K562 (cell line): ENCODE results near the gene SOCS6. TPM values are rescaled to one million over a fixed set of nuclear protein-coding genes. Genes with fewer than 3 reads are reported as not detected.

ENCODE experiments used
- ATAC-seq: fragments of 200-7000 bp; cut with Tn5 transposase; 3 replicates; pipeline ENCODE4 v1.9.1; 2020; ENCODE audit warnings: moderate library complexity
- BruUV-seq: library from RNA; stranded (reverse); fragments of 400-500 nt; replicated peaks from 2 replicates; lab custom pipeline; 2021; lab: Mats Ljungman, UMichigan
- CTCF ChIA-PET: fragments of 300-600 bp; formaldehyde crosslinking; extraction: SDS; loops from one replicate; lab custom pipeline; 2021; ENCODE audit warnings: low intra/inter-chr PET ratio; lab: Yijun Ruan, JAX
- POLR2A ChIA-PET: fragments of 300-600, 350-650 bp; sonication (Branson Sonifier 250); formaldehyde crosslinking; extraction: SDS; loops from one replicate; lab custom pipeline; 2021; ENCODE audit warnings: antibody characterized with exemption, inconsistent platforms; lab: Yijun Ruan, JAX
- DNase-seq, 4 experiments: peaks; one replicate each; pipeline versions ENCODE4 v3.0.0 to v3.0.0-alpha.2; 2011 to 2018; ENCODE audit warnings: low spot score in 3 of 4, mixed read lengths in 3 of 4; ENCODE audit errors: extremely low read depth in 1 of 4
- FAIRE-seq: peaks from 2 replicates; lab custom pipeline; 2011; peaks lifted over from hg19 to GRCh38; lab: Jason Lieb, UNC
- H2AFZ ChIP-seq: 2 replicates; pipeline ENCODE4 v1.6.0; 2011; ENCODE audit warnings: low read depth, low read length, control low read depth, inconsistent platforms
- H3K27ac ChIP-seq: fragments of 200-600 bp; 3 replicates; pipeline ENCODE4 v1.8.0; 2011; ENCODE audit warnings: low read depth, mild to moderate bottlenecking, control low read depth, inconsistent platforms, low read length, moderate library complexity, mixed read lengths; ENCODE audit errors: extremely low read depth
- H3K27me3 ChIP-seq, 2 experiments: fragments of 300-600 bp in 1 of 2; 2 replicates in 1 of 2; 3 replicates in 1 of 2; pipeline versions ENCODE4 v1.6.0 to v1.8.0; 2011; ENCODE audit warnings: inconsistent platforms in 2 of 2, low read length in 2 of 2, mild to moderate bottlenecking in 1 of 2, mixed read lengths in 1 of 2, moderate library complexity in 1 of 2; ENCODE audit not compliant: control insufficient read depth in 2 of 2, insufficient read depth in 2 of 2
- H3K36me3 ChIP-seq: fragments of 300-600 bp; 3 replicates; pipeline ENCODE4 v1.8.0; 2011; ENCODE audit warnings: mild to moderate bottlenecking, low read length, inconsistent platforms; ENCODE audit not compliant: control insufficient read depth, insufficient read depth
- H3K4me1 ChIP-seq, 2 experiments: fragments of 200-600 bp in 1 of 2; replicated peaks in 1 of 2; 2 replicates in 1 of 2; 3 replicates in 1 of 2; pipeline versions ENCODE4 v1.5.1 to v1.8.0; 2011; ENCODE audit warnings: inconsistent platforms in 2 of 2, low read length in 2 of 2, mild to moderate bottlenecking in 1 of 2, mixed read lengths in 1 of 2, moderate library complexity in 1 of 2; ENCODE audit not compliant: control insufficient read depth in 2 of 2, insufficient read depth in 2 of 2
- H3K4me2 ChIP-seq: 2 replicates; pipeline ENCODE4 v1.6.1; 2011; ENCODE audit warnings: low read length, control low read depth, inconsistent platforms, mixed read lengths; ENCODE audit not compliant: insufficient read depth
- H3K4me3 ChIP-seq: fragments of 200-600 bp; sonication (generic), shearing (Covaris generic); 2 replicates; pipeline ENCODE4 v1.5.1; 2016; ENCODE audit warnings: control low read depth, inconsistent platforms
- H3K79me2 ChIP-seq: fragments of 200-600 bp; 3 replicates; pipeline ENCODE4 v1.8.0; 2011; ENCODE audit warnings: low read length, inconsistent platforms; ENCODE audit not compliant: control insufficient read depth, insufficient read depth
- H3K9ac ChIP-seq, 2 experiments: 2 replicates each; pipeline versions ENCODE4 v1.6.0 to v1.6.1; 2011; ENCODE audit warnings: low read depth in 2 of 2, low read length in 2 of 2, control low read depth in 1 of 2, inconsistent platforms in 1 of 2, mild to moderate bottlenecking in 1 of 2, mixed read lengths in 1 of 2; ENCODE audit not compliant: insufficient read depth in 1 of 2
- H3K9me1 ChIP-seq: one replicate; pipeline ENCODE4 v1.6.0; 2011; ENCODE audit warnings: inconsistent platforms, mild to moderate bottlenecking, low read length, moderate library complexity; ENCODE audit not compliant: control insufficient read depth, insufficient read depth
- H3K9me3 ChIP-seq: replicated peaks from 2 replicates; pipeline ENCODE4 v1.5.1; 2011; ENCODE audit warnings: low read depth, low read length, inconsistent platforms; ENCODE audit not compliant: control insufficient read depth, insufficient read depth
- H4K20me1 ChIP-seq: replicated peaks from 2 replicates; pipeline ENCODE4 v1.6.1; 2011; ENCODE audit warnings: low read length, inconsistent platforms, mixed read lengths; ENCODE audit not compliant: control insufficient read depth, insufficient read depth
- CTCF ChIP-seq, 3 experiments: IDR thresholded peaks in 2 of 3; conservative IDR thresholded peaks in 1 of 3; 2 replicates each; pipeline ENCODE4 v1.5.1; 2011 to 2012; ENCODE audit warnings: low read length in 3 of 3, mild to moderate bottlenecking in 3 of 3, control low read depth in 2 of 3, improper control_type of control experiment in 1 of 3, inconsistent platforms in 1 of 3, low read depth in 1 of 3, mixed read lengths in 1 of 3, moderate library complexity in 1 of 3; ENCODE audit not compliant: insufficient read depth in 2 of 3
- CUX1 ChIP-seq: fragments of 200-800 bp; sonication (Bioruptor generic); IDR thresholded peaks from 2 replicates; pipeline ENCODE4 v1.6.1; 2016; ENCODE audit warnings: missing genetic modification characterization, missing compliant biosample characterization
- DPF2 ChIP-seq: fragments of 450-650 bp; IDR thresholded peaks from 2 replicates; pipeline ENCODE4 v1.6.1; 2016
- MBD1 ChIP-seq: fragments of 250-450 bp; sonication (Bioruptor Pico); IDR thresholded peaks from 2 replicates; pipeline ENCODE4 v1.8.0; 2022; ENCODE audit warnings: inconsistent platforms
- MEIS2 ChIP-seq: fragments of 450-650 bp; IDR thresholded peaks from 2 replicates; pipeline ENCODE4 v1.6.1; 2014; ENCODE audit warnings: mild to moderate bottlenecking; ENCODE audit not compliant: partially characterized antibody
- NFATC3 ChIP-seq: fragments of 450-650 bp; IDR thresholded peaks from 2 replicates; pipeline ENCODE4 v1.6.1; 2017; ENCODE audit warnings: mild to moderate bottlenecking
- NFIC ChIP-seq: fragments of 450-650 bp; IDR thresholded peaks from 2 replicates; pipeline ENCODE4 v1.6.1; 2017; ENCODE audit warnings: mild to moderate bottlenecking, inconsistent platforms
- RNF2 ChIP-seq: sonication (generic); IDR thresholded peaks from 2 replicates; pipeline ENCODE4 v1.6.1; 2016
- TBP ChIP-seq: optimal IDR thresholded peaks from 2 replicates; pipeline ENCODE3; 2011; ENCODE audit warnings: low read depth, low read length, improper control_type of control experiment
- TSC22D4 ChIP-seq: fragments of 450-650 bp; IDR thresholded peaks from 2 replicates; pipeline ENCODE4 v1.6.1; 2016; ENCODE audit warnings: missing genetic modification characterization, missing biosample characterization, control low read depth
- ZNF75A ChIP-seq: fragments of 450-650 bp; formaldehyde crosslinking; IDR thresholded peaks from 2 replicates; pipeline ENCODE4 v1.4.0; 2020; ENCODE audit warnings: mild to moderate bottlenecking
- ZNF766 ChIP-seq: fragments of 200-800 bp; sonication (Bioruptor generic); conservative IDR thresholded peaks from 2 replicates; pipeline ENCODE4 v1.6.1; 2016; ENCODE audit warnings: missing genetic modification characterization, missing compliant biosample characterization
- WGBS: fragments of 100-300 bp; shearing (Covaris generic); methylation state at CpG from one replicate; pipeline ENCODE4 v1.1.6; 2016; ENCODE audit warnings: low coverage, mixed read lengths; ENCODE audit not compliant: insufficient coverage; ENCODE audit errors: missing lambda C conversion rate; 5-methylcytosine and 5-hydroxymethylcytosine counted together
- in situ Hi-C: fragments of 300-500 bp; cut with MboI; formaldehyde crosslinking; loops from 4 replicates; pipeline ENCODE4 v1.15.0; 2018; ENCODE audit warnings: inconsistent platforms, mixed read lengths
- intact Hi-C: fragments of 100-400 bp; cut with micrococcal nuclease; formaldehyde crosslinking; loops from 2 replicates; pipeline ENCODE4 v1.14.2; 2022
- polyA plus RNA-seq, 8 experiments: library from polyadenylated mRNA; depleted of rRNA in 4 of 8; stranded (reverse) in 5 of 8; unstranded in 3 of 8; fragments of >200 nt; fragmentation: Nextera tagmentation in 2 of 8; fragmentation: Illumina TruSeq in 1 of 8; extraction: Ambion mirVana in 2 of 8; extraction: Trizol in 1 of 8; gene quantifications; 2 replicates each; pipeline versions ENCODE4 v1.2.1 to v1.2.3, GENCODE V29; 2011 to 2014; ENCODE audit warnings: inconsistent platforms in 1 of 8, missing spikeins in 1 of 8
- total RNA-seq, 7 experiments: library from RNA; depleted of rRNA in 6 of 7; stranded (reverse); fragments of >200 nt in 6 of 7; fragmentation: Illumina TruSeq in 2 of 7; extraction: Trizol in 2 of 7; gene quantifications; 2 replicates each; pipeline versions ENCODE4 v1.2.1 to v1.2.3, GENCODE V29; 2011 to 2021; ENCODE audit warnings: low replicate concordance in 1 of 7
- TF ChIP-seq, protein P1 (sequence below): fragments of 250-450 bp; sonication (Bioruptor Pico); IDR thresholded peaks from 2 replicates; pipeline ENCODE4 v1.5.0; 2021

The SOCS6 gene
- total and polyA plus RNA-seq, 9 of the 15 experiments (the other 6 are each of a cell fraction or from before 2014, with no cell fraction given): 2.5 to 7.1 (median 5.6) TPM

- Histone ChIP-seq H3K4me2 (no peak overlapping the region), H4K20me1 (no peaks in the 10 kb centered on the region), H3K27me3 (no peaks in the 10 kb centered on the region), H3K36me3 (no peaks in the 10 kb centered on the region; the same call in 2 of the 3 replicates), H2AFZ (no peak overlapping the region), H3K4me1 (no peaks in the 10 kb centered on the region; a peak in 1 of 5 replicates), H3K27ac (no peak overlapping the region), H3K4me3 (no peak overlapping the region), H3K9me3 (no peaks in the 10 kb centered on the region; the same call in 1 of the 2 replicates), H3K9me1 (no peaks in the 10 kb centered on the region), H3K79me2 (no peaks in the 10 kb centered on the region), H3K9ac (no peak overlapping the region)
- ChIA-PET CTCF (no interaction called here), POLR2A (interaction anchor here (0.7 to 1.8 kb wide), 2 partner anchors 10 to 571 kb away, joined by 3 to 4 read pairs; no protein-coding TSS in a partner anchor)
- no peak for ATAC-seq
- no TSS peak for BruUV-seq
- in situ Hi-C loops: no loop called here
- 48% methylated on average over 5 of the region's 5 CpGs for WGBS
- intact Hi-C loops: no loop called here
- no peak for DNase-seq
- FAIRE-seq: no peak
- TF ChIP-seq DPF2: no peak
- no peak for TF ChIP-seq TBP
- no peak for TF ChIP-seq NFATC3
- TF ChIP-seq TSC22D4 (tag): no peak
- TF ChIP-seq RNF2: no peak
- no peak for TF ChIP-seq MEIS2
- TF ChIP-seq, protein P1, sequence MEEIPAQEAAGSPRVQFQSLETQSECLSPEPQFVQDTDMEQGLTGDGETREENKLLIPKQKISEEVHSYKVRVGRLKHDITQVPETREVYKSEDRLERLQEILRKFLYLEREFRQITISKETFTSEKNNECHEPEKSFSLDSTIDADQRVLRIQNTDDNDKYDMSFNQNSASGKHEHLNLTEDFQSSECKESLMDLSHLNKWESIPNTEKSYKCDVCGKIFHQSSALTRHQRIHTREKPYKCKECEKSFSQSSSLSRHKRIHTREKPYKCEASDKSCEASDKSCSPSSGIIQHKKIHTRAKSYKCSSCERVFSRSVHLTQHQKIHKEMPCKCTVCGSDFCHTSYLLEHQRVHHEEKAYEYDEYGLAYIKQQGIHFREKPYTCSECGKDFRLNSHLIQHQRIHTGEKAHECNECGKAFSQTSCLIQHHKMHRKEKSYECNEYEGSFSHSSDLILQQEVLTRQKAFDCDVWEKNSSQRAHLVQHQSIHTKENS (CRISPR knock-in tag): no peak
- TF ChIP-seq CTCF (IDR thresholded peaks at IDR 0.05 in 2 of 3, conservative IDR thresholded peaks at IDR 0.05 in 1 of 3; ENCODE audit: insufficient read depth in 2 of 3, low read depth in 1 of 3, low read length in 3 of 3): no peak
- no peak for TF ChIP-seq ZNF75A (CRISPR knock-in tag)
- TF ChIP-seq ZNF766: no peak
- no peak for TF ChIP-seq CUX1
- TF ChIP-seq MBD1 (CRISPR knock-in tag): no peak
- TF ChIP-seq NFIC: no peak
Observed at GRCh38 chr18:70331456-70332097, 42.7 kb downstream of the SOCS6 start.
